PFSK-1 (cell line): ENCODE results near the gene ZNF227.

Source experiments
- FOXP2 ChIP-seq: optimal IDR thresholded peaks from 2 replicates; pipeline ENCODE3; 2011; ENCODE audit warnings: borderline replicate concordance, control low read depth, inconsistent platforms; ENCODE audit not compliant: insufficient read depth; ENCODE audit errors: extremely low read length, extremely low read depth
- POLR2AphosphoS5 ChIP-seq: IDR thresholded peaks from 2 replicates; pipeline ENCODE4 v1.6.1; 2012; ENCODE audit warnings: low read depth, mild to moderate bottlenecking, control low read depth, low read length, moderate library complexity
- REST ChIP-seq, 2 experiments: IDR thresholded peaks; 2 replicates each; pipeline versions ENCODE4 v1.6.1 to v1.8.0; 2011 to 2012; ENCODE audit warnings: low read depth in 2 of 2, low read length in 2 of 2, control low read depth in 1 of 2, inconsistent platforms in 1 of 2, mild to moderate bottlenecking in 1 of 2, moderate library complexity in 1 of 2; ENCODE audit not compliant: insufficient read depth in 1 of 2
- SIN3A ChIP-seq: IDR thresholded peaks from 2 replicates; pipeline ENCODE4 v1.6.1; 2012; ENCODE audit warnings: mild to moderate bottlenecking, low read length, moderate library complexity, borderline replicate concordance; ENCODE audit not compliant: insufficient read depth
- TAF1 ChIP-seq: IDR thresholded peaks from 2 replicates; pipeline ENCODE4 v1.6.1; 2012; ENCODE audit warnings: low read length, control low read depth, borderline replicate concordance; ENCODE audit not compliant: insufficient read depth

- no peak for TF ChIP-seq REST (IDR thresholded peaks at IDR 0.05; ENCODE audit: insufficient read depth in 1 of 2, low read depth in 2 of 2, low read length in 2 of 2)
- TF ChIP-seq SIN3A: no peak
- no peak for TF ChIP-seq POLR2AphosphoS5
- no peak for TF ChIP-seq FOXP2
- no peak for TF ChIP-seq TAF1
These were observed 48.0 kb upstream of the ZNF227 start for GRCh38 chr19:44164327-44164672.
